Islet of Langerhans (tissue), 1 donor: Measurements from ENCODE around the gene CRNN.

Experiments used
- FAIRE-seq: peaks from one replicate; lab custom pipeline; 2011; peaks lifted over from hg19 to GRCh38; lab: Jason Lieb, UNC

Gene CRNN

DNA sequence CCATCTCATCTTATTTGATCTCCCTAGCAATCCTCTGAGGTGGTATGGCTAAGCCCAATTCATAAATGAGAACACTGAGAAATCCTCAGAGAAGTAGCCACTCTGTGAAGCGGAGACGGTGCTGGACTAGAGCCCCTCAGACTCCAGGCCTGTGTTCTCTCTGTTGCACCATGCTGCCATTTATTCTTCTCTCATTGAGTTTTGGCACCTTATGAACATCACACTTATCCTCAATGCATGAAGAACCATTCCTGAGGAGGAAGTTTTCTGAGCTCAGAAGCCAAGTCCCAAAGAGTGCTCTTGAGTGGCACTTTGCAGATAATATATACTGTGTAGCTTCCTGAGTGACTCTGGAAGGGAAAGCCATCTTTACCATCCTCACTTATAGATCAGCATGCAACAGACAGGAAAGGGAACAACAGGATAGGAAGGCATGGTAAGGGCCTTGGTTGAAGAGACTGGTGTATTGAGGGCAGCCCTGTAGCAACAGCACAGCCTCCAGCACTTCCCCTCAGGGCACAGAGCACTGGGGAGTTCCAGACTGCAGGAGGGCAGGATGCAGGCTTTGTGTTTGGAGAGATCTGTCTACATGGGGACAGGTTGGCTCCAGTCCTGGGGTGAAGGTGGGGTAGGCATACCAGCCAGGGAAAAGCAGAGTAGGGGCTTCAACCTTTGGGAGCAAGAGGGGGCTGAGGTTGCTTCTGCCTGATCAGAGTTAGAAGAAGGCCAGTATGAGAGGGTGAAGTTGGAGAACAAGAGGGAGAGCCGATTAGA lies 1.6 kb upstream of the CRNN start:
- no peak for FAIRE-seq

DNA sequence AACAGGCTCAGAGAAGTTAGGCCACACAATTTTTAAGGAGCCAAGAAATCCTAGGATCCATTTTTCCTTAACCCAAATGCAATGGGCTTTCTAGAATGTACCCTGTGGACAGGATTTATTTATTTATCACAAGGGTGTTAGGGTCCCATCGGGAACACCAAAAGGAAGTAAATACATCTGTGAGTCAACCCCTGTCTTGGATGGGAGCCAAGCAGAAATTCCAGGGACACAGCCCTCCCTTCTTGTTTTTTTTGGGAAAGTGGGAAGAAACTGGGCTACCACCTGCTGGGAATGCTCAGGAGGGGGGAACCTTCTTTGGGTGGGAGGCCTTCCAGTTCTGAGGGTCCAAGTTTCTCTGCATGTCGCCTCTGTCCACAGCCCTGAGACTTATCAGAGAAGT lies 1.3 kb downstream of the CRNN start:
- FAIRE-seq = no peak

DNA sequence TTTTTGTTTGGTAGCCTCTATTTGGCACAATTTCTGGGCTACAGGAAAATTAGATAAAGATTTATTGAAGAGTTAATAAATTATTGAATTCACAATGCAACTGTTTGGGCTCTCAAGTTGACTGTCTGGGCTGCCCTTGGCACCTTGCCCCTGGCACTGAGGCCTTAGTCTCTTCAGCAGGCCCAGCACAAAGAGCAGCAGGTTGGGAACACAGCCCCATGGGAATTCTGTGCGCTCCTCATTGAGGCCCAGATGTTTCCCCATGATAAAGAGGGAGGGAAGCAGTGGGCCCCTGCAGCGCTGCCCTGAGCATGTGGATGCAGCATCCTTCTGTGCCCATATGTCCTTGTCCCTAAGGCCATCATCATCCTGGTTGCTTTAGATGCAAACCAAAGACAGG lies 2.9 kb downstream of the CRNN start:
- FAIRE-seq = no peak

DNA sequence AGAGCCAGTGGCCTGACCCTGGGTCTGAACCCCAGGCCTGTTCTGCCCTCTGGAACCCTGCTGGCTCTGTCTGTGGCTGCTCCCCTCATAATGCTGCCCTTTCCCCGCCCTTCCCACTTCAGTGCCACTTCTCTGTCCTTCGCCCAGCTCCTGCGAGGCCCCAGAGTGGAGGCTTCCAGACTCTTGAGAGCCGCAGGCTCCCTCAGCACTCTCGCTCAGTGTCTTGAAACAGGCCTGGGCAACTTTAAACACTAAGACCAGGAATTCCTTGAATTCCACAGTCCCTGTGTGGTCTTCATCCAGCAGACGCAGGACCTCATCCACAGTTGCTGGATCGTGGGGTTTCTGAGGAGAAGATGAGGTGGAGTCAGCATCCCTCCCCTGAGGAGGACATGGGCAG lies 3.5 kb downstream of the CRNN start:
- no peak for FAIRE-seq

DNA sequence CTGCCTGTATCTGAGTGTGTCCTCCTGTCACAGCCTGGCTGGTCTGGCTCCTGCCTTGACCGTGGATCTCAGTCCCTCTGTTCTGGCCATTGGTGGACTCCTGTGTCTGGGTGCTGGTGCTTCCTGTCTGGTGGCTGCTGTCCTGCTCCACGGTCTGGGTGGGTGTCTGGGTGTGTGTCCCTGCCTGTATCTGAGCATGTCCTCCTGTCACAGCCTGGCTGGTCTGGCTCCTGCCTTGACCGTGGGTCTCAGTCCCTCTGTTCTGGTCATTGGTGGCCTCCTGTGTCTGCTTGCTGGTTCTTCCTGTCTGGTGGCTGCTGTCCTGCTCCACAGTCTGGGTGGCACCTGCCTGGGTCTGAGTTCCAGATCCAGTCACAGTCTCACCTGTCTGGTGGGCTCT lies 4.0 kb downstream of the CRNN start:
- FAIRE-seq = no peak

DNA sequence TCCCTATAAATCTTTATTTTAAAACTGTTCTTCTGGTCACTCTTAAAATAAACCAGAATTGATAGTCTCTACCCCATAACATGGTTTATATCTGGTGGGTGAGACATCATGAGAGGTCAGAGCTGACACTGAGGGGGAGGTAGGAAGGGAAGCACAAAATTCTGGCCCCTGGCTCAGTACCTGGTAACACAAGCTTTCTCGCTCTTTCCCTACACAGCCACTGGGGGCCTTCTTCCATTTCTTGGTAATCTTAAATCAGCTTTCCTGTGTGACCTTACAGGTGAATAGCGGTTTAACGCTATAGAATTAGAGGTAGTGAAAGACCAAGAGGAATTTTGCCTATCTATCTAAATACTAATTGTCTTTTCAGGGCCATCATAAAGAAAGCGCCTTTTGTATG lies 5.4 kb downstream of the CRNN start:
- FAIRE-seq = no peak

DNA sequence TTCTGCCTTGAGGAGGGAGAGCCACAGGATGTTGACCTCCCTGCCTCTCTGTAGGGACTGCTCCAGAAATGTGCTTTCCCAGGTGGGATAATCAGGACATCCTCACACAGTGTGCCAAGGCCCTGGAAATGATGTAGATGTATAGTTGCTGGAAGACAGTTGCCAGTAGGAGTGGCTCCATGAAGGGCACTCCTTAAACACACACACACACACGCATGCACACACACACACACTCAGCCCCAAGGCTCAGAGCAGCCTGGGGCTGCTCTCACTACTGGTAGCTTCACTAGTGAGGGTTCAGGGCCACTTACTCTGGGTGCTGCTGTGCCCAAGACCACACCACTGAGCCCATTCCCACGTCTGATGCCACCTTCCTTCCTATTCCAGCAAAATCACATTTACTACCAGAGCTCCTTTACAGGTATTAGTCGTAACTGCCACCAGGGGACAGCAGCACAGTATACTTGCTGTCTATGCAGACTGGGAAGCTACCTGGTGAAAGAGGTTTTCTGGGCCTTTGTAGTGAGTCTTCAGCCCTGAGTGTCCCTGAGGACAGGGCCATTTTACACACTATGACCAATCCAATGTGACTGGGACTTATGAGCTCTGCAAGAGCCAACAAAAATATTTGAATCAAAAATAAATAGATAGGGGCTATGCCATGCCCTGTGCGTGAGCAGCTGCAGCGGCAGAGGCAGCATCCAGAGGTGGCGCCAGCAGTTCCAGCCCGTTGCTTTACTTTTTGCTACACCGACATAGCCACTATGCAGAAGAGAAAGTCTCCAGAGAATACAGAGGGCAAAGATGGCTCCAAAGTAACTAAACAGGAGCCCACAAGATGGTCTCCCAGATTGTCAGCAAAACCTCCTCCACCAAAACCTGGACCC lies 15.0 kb downstream of the CRNN start:
- no peak for FAIRE-seq

DNA sequence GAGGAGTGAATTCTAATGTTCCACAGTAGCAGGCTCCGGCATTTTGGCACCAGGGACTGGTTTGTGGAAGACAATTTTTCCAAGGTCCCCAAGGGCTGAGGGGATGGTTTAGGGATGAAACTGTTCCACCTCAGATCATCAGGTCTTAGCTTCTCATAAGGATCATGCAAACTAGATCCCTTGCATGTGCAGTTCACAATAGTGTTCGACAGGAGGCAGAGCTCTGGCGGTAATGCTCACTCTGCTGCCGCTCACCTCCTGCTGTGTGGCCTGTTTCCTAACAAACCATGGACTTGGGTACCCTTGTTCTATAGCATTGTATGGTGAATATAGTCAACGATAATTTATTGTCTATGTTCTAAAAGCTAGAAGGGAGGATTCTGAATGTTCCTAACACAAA lies 16.6 kb downstream of the CRNN start:
- FAIRE-seq = no peak

DNA sequence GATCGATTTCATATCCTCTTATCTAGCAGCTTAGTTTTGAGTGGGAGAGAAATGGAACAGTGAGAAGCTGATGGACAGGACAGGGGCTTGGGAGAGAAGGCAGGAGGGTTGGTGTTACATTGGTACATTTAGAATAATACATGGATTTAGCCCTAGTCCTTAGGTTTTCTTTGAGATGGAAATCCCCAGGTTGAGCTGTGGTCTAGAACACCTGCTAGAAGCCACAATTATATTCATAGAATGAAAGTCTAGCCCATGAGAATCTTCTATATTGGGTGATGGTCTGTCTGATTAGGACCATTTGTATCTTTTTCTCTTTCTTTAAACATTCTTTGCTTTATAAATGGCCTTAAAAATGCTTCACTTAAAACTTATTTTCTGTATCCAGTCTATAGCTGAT lies 19.9 kb downstream of the CRNN start:
- FAIRE-seq = no peak

DNA sequence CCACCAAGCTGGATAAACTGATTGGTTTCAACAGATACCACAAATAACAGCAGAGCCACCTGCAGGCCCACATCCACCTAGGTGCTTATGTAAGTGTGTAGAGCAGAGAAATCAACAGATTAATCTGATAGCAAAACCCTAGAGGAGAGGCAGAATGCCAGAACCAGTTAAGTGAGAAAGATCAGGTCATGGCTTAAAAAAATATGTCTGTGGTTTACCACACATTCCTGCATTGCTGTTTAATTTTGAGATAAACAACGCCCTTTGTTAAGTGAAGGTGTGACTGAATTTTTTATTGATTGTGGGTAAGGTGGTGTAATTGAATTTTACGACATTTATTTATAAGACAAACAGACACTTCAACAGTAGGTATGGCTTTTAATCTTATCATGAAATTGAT lies 21.2 kb downstream of the CRNN start:
- FAIRE-seq = no peak

DNA sequence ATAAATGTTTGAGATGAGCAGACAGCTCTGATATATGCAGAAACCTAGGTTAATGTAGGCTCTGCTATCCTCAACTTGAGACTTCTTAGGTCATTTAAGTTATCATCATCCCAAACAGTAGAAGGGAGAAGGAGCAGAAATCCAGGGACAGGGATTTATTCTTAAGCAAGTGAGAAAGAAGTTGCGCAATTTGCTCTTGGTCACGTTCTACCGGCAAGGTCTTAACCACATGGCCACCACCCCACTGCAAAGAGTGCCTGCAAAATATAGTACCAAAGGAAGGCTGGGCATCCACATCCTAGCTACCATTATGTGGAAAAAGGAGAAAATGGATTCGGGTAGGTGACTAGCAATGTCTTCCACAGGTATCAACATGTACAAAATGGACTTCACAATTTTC lies 25.2 kb downstream of the CRNN start:
- FAIRE-seq = no peak

DNA sequence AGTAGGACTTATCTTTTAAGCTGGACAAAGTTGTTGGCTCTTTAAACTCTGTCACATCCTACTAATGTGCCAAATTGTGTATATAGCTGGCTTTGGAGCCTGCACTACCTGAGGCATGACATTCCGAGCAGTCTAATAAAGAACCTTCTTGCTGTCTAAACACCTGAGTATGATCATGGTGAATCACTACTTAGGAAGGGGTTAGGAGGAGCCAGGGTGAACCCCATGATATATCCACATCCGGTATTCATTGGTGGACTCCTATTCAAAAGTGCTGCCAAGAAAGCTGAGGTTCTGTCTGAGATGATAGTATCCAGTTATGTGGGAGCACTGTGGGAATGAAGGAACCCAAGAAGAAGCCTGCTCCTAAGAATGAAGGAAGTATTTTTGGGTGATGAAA lies 27.1 kb downstream of the CRNN start:
- no peak for FAIRE-seq

DNA sequence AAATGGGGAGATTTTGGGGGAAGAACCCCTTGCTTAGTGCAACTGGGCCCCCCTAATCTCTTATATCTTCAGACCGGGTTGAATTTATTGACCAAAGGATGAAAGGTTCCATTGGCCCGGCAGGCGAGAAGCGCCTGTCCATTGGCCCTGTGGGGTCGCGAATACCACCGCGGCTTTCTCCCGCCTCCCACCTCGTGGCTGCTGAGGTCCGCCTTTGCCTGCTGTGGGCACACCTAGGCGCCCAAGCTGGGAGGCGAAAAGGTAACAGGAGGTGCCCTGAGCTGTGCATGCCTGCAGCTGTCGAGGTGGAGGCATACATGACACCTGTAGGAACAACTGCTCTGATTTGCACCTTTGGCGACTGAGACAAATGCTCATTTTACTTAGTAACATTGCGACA lies 33.1 kb downstream of the CRNN start:
- FAIRE-seq = no peak

DNA sequence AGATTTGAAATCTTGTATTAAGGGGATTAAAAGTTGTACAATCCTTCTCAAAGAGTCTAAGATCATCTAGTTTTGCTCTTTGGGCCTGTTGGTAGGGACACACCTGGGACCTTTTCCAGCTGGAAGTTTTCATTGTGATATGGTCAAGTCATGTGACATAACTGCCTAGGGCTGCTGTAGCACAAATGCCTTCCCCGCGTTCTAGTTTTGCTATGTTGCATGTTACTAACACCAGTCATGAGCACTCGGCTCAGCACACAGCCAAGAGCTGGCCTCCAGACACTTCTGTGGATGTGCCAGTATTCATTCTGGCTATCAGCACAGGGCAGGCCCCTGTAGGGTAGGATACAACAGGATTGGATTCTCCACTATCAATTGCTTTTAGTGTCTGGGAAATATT lies 39.6 kb downstream of the CRNN start:
- no peak for FAIRE-seq

DNA sequence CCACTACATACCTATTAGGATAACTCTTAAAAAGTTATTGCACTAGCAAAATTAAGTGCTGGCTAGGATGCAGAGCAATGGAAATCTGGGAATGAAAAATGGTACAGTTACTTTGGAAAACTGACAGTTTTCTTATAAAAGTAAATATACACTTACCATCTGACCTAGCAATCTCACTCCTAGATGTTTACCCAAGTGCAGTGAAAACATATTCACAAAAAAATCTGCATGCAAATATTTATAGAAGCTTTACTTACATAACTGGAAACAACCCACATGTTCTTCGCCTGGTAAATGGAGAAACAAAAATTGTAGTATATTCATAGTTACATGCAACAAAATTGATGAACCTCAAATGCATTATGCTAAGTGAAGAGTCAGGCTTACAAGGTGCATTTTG lies 41.4 kb downstream of the CRNN start:
- FAIRE-seq = no peak

DNA sequence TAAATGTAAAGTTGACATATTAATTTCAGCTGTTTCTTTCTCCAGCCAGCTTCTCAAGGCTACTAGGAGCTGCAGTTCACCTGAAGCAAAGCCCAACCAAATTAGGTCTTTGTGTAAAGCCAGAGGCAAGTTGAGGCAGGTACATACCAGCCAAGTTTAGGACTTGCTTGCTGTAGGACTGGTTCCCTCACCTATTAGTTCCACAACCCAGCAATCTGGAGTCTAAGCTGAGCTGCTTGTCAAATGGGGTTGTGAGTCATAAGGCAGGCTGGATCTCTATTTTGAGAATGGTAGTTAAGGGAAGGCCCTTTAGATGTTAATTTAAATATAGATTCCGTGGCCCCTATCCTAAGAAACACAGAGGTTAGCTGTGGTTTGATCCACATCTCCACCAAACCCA lies 46.6 kb downstream of the CRNN start:
- no peak for FAIRE-seq

DNA sequence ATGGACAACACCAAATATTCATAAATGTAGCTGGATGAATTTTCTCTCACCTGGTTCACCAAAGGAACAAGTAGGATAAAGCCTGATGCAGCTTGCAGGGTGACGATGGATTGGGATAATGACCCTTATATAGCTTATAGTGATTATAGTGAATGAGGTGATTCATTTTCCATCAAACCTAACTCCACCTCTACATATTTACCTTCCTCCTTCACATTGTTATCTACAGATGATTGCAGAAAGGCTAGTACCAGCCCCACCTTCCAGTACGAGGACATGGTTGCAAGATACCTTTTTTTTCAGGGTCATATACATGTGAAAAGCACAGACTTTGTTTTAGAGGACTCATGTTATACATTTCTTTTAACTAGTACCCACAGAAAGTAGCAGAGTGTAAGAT lies 54.2 kb downstream of the CRNN start, which contains the start of gene FLG2:
Gene FLG2, minus strand, starts transcription at position 101 of the 400 bp plus-strand sequence. CDS start 1,122 bp downstream, outside the sequence.
- no peak for FAIRE-seq
